Mucosa of descending colon (tissue), 3 donors: ENCODE data around the gene CCIN. TPM values are rescaled to one million over a fixed set of nuclear protein-coding genes. Genes with fewer than 3 reads are reported as not detected.
"Not testable (repeated sequence)": the region's sequence is repeated elsewhere in the genome, so short reads cannot be mapped to it uniquely, and the experiment has no call there.

Source experiments
- ATAC-seq: fragments of 200-7000 bp; cut with Tn5 transposase; one replicate; pipeline ENCODE4 v1.9.1; 2020; ENCODE audit warnings: mild to moderate bottlenecking, moderate library complexity
- DNase-seq, 3 donors: peaks; one replicate each; pipeline ENCODE4 v3.0.0-alpha.2; 2020
- H3K36me3 ChIP-seq: fragments of 200-600 bp; one replicate; pipeline ENCODE4 v1.8.0; 2021; ENCODE audit warnings: low read depth, mild to moderate bottlenecking
- H3K4me1 ChIP-seq: fragments of 200-600 bp; one replicate; pipeline ENCODE4 v1.8.0; 2021; ENCODE audit warnings: low read depth, mild to moderate bottlenecking
- H3K4me3 ChIP-seq: fragments of 200-600 bp; one replicate; pipeline ENCODE4 v1.8.0; 2021; ENCODE audit warnings: mild to moderate bottlenecking
- H3K9me3 ChIP-seq: fragments of 200-600 bp; one replicate; pipeline ENCODE4 v1.8.0; 2021; ENCODE audit warnings: mild to moderate bottlenecking
- intact Hi-C, 2 donors: fragments of 100-400 bp; cut with DNase I in 1 of 2; cut with micrococcal nuclease in 1 of 2; formaldehyde crosslinking; loops; one replicate each; pipeline versions ENCODE4 v1.11.0 to v1.11.1; 2022; cut with DNase I, micrococcal nuclease
- total RNA-seq, 3 donors: library from RNA; stranded (reverse); fragmentation: NEBNext Ultra II Directional in 2 of 3; extraction: Animal tissue kit (Norgen Biotek cat#: 25700) in 2 of 3; gene quantifications; one replicate each; pipeline versions ENCODE4 v1.2.1 to v1.2.4, GENCODE V29; 2021 to 2023
- TF ChIP-seq, protein P1 (sequence below): fragments of 200-600 bp; IDR thresholded peaks from one replicate; pipeline ENCODE4 v1.8.0; 2022; ENCODE audit warnings: antibody characterized with exemption, mild to moderate bottlenecking
- donor health status: DM: no; HTN: no; CAD: no; lungs with moderate emphysema.
- donor health status: DM: no; HTN: no; CAD: no.
- donor health status: DM: no; HTN: yes; CAD: no.

Gene CCIN
- total RNA-seq, 3 donors from 2014 or later = 0.25 TPM; not detected in 2

DNA sequence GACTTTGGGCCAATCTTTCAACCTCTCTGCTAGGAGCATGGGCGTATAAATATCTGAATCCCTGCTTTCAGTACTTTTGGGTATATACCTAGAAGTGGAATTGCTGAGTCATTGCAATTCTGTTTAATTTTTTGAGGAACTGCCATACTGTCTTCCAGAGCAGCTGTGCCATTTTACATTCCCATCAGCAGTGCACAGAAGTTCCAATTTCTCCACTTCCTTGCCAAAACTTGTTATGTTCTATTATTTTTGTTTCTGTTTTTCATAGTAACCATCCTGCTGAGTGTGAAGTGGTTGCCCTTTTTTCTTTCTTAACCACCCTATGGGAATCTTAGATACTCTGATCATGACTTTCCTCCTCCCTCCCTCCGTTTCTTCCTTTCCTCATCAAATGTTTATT is 11.1 kb upstream of the CCIN start:
- peaks cover 6% of the 10 kb centered on the region for H3K4me1 ChIP-seq
- intact Hi-C loops = no loop called here
- DNase-seq = no peak
- no peaks in the 10 kb centered on the region for H3K9me3 ChIP-seq
- ATAC-seq = peak; percentile 41
- no peaks in the 10 kb centered on the region for H3K36me3 ChIP-seq
- TF ChIP-seq, protein P1, sequence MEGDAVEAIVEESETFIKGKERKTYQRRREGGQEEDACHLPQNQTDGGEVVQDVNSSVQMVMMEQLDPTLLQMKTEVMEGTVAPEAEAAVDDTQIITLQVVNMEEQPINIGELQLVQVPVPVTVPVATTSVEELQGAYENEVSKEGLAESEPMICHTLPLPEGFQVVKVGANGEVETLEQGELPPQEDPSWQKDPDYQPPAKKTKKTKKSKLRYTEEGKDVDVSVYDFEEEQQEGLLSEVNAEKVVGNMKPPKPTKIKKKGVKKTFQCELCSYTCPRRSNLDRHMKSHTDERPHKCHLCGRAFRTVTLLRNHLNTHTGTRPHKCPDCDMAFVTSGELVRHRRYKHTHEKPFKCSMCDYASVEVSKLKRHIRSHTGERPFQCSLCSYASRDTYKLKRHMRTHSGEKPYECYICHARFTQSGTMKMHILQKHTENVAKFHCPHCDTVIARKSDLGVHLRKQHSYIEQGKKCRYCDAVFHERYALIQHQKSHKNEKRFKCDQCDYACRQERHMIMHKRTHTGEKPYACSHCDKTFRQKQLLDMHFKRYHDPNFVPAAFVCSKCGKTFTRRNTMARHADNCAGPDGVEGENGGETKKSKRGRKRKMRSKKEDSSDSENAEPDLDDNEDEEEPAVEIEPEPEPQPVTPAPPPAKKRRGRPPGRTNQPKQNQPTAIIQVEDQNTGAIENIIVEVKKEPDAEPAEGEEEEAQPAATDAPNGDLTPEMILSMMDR = no peak
- H3K4me3 ChIP-seq = no peak overlapping the region

DNA sequence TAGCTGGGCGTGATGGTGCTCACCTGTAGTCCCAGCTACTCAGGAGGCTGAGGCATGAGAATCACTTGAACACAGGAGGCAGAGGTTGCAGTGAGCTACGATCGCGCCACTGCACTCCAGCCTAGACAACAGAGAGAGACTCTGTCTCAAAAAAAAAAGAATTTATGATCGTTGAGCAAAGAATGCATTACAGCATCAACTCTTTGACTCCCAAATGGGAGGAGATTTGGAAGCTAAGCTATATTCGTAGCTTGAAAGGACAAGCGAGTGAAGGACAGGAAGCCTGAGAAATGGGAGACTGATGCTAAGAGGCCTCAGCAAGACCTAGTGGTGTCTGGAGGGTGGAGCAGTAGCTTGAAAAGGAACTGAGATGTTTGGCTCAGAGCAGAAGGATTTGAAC is 10.3 kb upstream of the CCIN start:
- intact Hi-C loops = no loop called here
- TF ChIP-seq, protein P1 = no peak
- no peak for DNase-seq
- ATAC-seq = no peak
- Histone ChIP-seq H3K4me1 (peaks cover 6% of the 10 kb centered on the region), H3K4me3 (no peak overlapping the region), H3K36me3 (no peaks in the 10 kb centered on the region), H3K9me3 (no peaks in the 10 kb centered on the region)

DNA sequence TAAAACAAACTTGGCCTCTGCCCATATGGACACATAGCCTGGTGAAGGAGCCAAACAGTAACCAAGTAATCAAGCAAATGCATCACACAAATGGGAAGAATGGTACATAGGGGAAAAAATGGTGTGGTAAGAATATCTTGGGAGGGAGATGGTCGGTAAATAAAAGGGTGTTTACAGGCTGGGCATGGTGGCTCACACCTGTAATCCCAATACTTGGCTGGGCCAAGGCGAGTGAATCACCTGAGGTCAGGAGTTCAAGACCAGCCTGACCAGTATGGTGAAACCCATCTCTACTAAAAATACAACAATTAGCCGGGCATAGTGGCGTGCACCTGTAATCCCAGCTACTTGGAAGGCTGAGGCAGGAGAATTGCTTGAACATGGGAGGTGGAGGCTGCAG is 9.7 kb upstream of the CCIN start:
- H3K36me3 ChIP-seq, H3K4me3 ChIP-seq, DNase-seq, H3K9me3 ChIP-seq, H3K4me1 ChIP-seq, intact Hi-C loops, ATAC-seq: not testable (repeated sequence)

DNA sequence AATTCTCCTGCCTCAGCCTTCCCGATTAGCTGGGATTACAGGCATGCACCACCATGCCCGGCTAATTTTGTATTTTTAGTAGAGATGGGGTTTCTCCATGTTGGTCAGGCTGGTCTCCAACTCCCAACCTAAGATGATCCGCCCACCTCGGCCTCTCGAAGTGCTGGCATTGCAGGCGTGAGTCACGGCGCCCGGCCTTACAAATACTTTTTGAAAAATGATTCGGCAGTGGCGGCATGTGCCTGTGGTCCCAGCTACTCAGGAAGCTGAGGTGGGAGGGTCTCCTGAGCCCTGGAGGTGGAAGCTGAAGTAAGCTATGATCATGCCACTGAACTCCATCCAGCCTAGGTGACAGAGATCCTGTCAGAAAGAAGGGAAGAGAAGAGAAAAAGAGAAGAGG is 9.1 kb upstream of the CCIN start:
- H3K9me3 ChIP-seq, H3K4me1 ChIP-seq, DNase-seq, ATAC-seq, intact Hi-C loops, H3K36me3 ChIP-seq, H3K4me3 ChIP-seq: not testable (repeated sequence)

DNA sequence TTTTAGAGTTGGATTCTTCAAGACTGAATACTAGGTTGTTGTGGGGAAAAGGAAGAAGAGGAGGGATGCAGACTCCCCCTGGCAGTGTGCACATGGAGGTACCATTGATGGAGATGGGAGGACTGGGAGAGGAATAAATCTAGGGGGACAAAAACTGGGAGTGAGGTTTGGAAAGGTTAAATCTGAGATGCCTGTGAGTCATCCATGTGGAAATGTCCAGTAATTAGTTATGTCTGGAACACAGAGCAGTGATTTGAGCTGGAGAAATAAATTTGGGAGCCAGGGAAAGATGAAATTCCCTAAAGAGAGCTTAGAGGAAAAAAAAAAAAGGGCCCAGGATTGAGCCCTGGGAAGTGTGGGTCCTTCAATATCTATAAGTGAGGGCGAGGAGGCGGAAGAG is 8.0 kb upstream of the CCIN start:
- DNase-seq (peak in 1 of 3 donors; percentile 4), ATAC-seq (no peak)
- TF ChIP-seq, protein P1 = no peak
- no peak overlapping the region for H3K4me3 ChIP-seq
- intact Hi-C loops = no loop called here
- no peaks in the 10 kb centered on the region for H3K9me3 ChIP-seq
- no peaks in the 10 kb centered on the region for H3K36me3 ChIP-seq
- peaks cover 5% of the 10 kb centered on the region for H3K4me1 ChIP-seq

DNA sequence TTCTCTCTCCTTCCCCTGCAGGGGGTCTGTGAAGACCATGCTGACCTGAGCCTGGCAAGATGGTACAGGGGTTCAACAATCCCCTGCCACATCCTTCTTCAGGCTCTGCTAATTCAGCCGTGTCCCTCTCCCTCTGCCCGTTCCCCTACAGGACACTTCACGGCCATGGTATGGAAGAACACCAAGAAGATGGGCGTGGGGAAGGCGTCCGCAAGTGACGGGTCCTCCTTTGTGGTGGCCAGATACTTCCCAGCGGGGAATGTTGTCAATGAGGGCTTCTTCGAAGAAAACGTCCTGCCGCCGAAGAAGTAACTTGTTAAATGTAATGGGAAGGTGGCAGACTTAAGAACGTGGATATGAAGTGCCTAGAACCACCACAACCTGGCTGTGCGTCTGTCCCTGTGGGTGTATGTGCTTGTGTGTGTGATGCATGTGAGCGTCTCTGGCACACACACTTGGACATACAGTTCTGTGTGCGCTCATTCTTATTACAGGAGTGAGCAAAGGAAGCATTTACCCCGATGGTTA is 6.9 kb upstream of the CCIN start:
- intact Hi-C loops = no loop called here
- no peaks in the 10 kb centered on the region for H3K36me3 ChIP-seq
- no peak overlapping the region for H3K4me3 ChIP-seq
- ATAC-seq (no peak), DNase-seq (peak in 1 of 3 donors; percentile 19)
- peaks cover 7% of the 10 kb centered on the region for H3K4me1 ChIP-seq
- H3K9me3 ChIP-seq = no peaks in the 10 kb centered on the region
- TF ChIP-seq, protein P1 = no peak
